Left cardiac atrium (tissue), 4 donors: ENCODE results near the gene OPCML. TPM values are rescaled to one million over a fixed set of nuclear protein-coding genes. Genes with fewer than 3 reads are reported as not detected.

Experiments used
- ATAC-seq, 2 donors: fragments of 200-7000 bp; cut with Tn5 transposase; one replicate each; pipeline ENCODE4 v1.9.1; 2020; ENCODE audit warnings: mild to moderate bottlenecking in 2 of 2, moderate library complexity in 2 of 2
- DNase-seq: peaks from one replicate; pipeline ENCODE4 v3.0.0-alpha.2; 2020
- intact Hi-C, 2 donors: fragments of 100-400 bp; cut with DNase I; formaldehyde crosslinking; loops; one replicate each; pipeline versions ENCODE4 v1.14.1 to v1.15.1; 2022 to 2023
- total RNA-seq, 2 donors: library from RNA; stranded (reverse); fragmentation: NEBNext Ultra II Directional; extraction: Animal tissue kit (Norgen Biotek cat#: 25700); gene quantifications; one replicate each; pipeline ENCODE4 v1.2.1, GENCODE V29; 2021
- donor health status: DM: no; HTN: yes; CAD: no.
- donor health status: DM: no; HTN: yes; CAD: no; lungs with severe emphysema.
- donor health status: DM: yes; HTN: yes; CAD: no.
- donor health status: Dilated cardiomyopathy.

OPCML gene
- total RNA-seq, 2 donors from 2014 or later = 0.76 TPM; not detected in 1

- intact Hi-C loops = no loop called here
- DNase-seq (no peak), ATAC-seq (no peak)
Measured at GRCh38 chr11:132876239-132876638, 656.1 kb downstream of the OPCML start.

GRCh38 chr11:132874638-132875037, 657.7 kb downstream of the OPCML start:
- no peak for DNase-seq
- ATAC-seq = no peak

GRCh38 chr11:132873841-132874240, 658.5 kb downstream of the OPCML start:
- no peak for ATAC-seq
- intact Hi-C loops = no loop called here

More at GRCh38 chr11:132874638-132875037, 657.7 kb downstream of the OPCML start:
- intact Hi-C loops = no loop called here

GRCh38 chr11:132872211-132872610, 660.1 kb downstream of the OPCML start:
- ATAC-seq = no peak
- DNase-seq = no peak
- intact Hi-C loops = no loop called here

More at GRCh38 chr11:132873841-132874240, 658.5 kb downstream of the OPCML start:
- no peak for DNase-seq

- ATAC-seq (no peak), DNase-seq (no peak)
- intact Hi-C loops = no loop called here
Measured at GRCh38 chr11:132866783-132867545, 665.3 kb downstream of the OPCML start.

GRCh38 chr11:132865623-132866022, 666.7 kb downstream of the OPCML start:
- intact Hi-C loops = no loop called here
- ATAC-seq = no peak
- DNase-seq = no peak

- intact Hi-C loops = no loop called here
- no peak for ATAC-seq
- no peak for DNase-seq
Measured at GRCh38 chr11:132864811-132865576, 667.3 kb downstream of the OPCML start.

- no peak for DNase-seq
- ATAC-seq = no peak
Measured at GRCh38 chr11:132862933-132863332, 669.4 kb downstream of the OPCML start.

GRCh38 chr11:132862137-132862536, 670.2 kb downstream of the OPCML start:
- no peak for DNase-seq
- intact Hi-C loops = no loop called here
- no peak for ATAC-seq

More at GRCh38 chr11:132862933-132863332, 669.4 kb downstream of the OPCML start:
- intact Hi-C loops = no loop called here

- no peak for ATAC-seq
- DNase-seq = no peak
- intact Hi-C loops = no loop called here
Measured at GRCh38 chr11:132859306-132859705, 673.0 kb downstream of the OPCML start.

- ATAC-seq (no peak), DNase-seq (no peak)
- intact Hi-C loops = no loop called here
Measured at GRCh38 chr11:132858223-132858622, 674.1 kb downstream of the OPCML start.

- intact Hi-C loops = no loop called here
- ATAC-seq (no peak), DNase-seq (no peak)
Measured at GRCh38 chr11:132856032-132856431, 676.3 kb downstream of the OPCML start.

GRCh38 chr11:132855516-132855915, 676.8 kb downstream of the OPCML start:
- ATAC-seq (no peak), DNase-seq (no peak)
- intact Hi-C loops = no loop called here

- no peak for DNase-seq
- intact Hi-C loops = no loop called here
- ATAC-seq = no peak
Measured at GRCh38 chr11:132853886-132854285, 678.4 kb downstream of the OPCML start.

- DNase-seq (no peak), ATAC-seq (no peak)
- intact Hi-C loops = no loop called here
Measured at GRCh38 chr11:132852361-132852760, 679.9 kb downstream of the OPCML start.

- ATAC-seq (no peak), DNase-seq (no peak)
- intact Hi-C loops = no loop called here
Measured at GRCh38 chr11:132851247-132851646, 681.1 kb downstream of the OPCML start.

GRCh38 chr11:132850266-132850665, 682.0 kb downstream of the OPCML start:
- intact Hi-C loops = no loop called here
- DNase-seq = no peak
- ATAC-seq = no peak

GRCh38 chr11:132848336-132848735, 684.0 kb downstream of the OPCML start:
- no peak for DNase-seq
- ATAC-seq = no peak
- intact Hi-C loops = no loop called here

GRCh38 chr11:132846075-132846474, 686.2 kb downstream of the OPCML start:
- ATAC-seq (no peak), DNase-seq (no peak)
- intact Hi-C loops = no loop called here

GRCh38 chr11:132844956-132845696, 687.2 kb downstream of the OPCML start:
- ATAC-seq (peak in 1 of 2 donors; percentile 68), DNase-seq (no peak)
- intact Hi-C loops = no loop called here
